ENCODE data around the gene BLOC1S3.

The BLOC1S3 gene, protein sequence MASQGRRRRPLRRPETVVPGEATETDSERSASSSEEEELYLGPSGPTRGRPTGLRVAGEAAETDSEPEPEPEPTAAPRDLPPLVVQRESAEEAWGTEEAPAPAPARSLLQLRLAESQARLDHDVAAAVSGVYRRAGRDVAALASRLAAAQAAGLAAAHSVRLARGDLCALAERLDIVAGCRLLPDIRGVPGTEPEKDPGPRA

DNA sequence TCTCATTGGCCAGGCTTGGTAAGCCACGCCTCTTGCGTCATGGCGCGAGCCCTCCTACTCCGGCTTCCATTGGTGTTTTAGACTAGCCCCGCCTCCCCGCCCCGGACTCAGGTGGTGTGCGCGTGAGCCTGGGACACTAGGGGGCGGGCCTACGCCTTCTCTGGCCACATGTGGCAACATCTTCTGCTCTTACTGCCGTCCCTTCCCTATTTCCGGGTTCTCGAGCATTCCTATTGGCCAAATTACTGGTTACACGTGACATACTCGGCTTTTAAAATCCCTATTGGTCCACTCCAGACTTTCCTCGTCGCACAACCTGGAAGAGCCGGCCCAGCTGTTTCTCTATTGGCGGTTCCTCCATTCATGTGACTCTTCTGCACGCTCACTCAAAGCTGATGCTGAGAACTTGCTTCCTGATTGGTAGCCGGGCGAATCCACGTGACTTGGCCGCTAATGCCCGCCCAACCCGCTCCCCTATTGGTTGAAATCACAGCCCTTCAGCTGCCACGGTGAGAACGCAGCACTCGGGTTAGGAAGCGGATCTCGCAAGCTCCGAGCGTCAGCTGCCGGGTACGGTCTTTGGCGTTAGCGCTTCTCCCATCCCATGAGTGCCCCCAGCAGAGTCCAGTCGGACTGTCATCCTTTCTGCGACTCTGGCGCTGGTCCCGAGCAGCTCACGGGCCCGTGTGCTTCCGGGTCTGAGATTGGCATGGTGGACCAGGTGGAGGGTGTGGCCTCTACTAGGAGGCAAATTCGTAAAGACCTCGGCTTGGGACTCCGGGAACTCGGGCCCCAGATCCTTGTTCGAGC, at the start of gene BLOC1S3:
Gene BLOC1S3, plus strand, starts transcription at position 523 of the 810 bp plus-strand sequence. CDS start 513 bp downstream, outside the sequence.
- DNase-seq: peak; percentile 99 to 100

DNA sequence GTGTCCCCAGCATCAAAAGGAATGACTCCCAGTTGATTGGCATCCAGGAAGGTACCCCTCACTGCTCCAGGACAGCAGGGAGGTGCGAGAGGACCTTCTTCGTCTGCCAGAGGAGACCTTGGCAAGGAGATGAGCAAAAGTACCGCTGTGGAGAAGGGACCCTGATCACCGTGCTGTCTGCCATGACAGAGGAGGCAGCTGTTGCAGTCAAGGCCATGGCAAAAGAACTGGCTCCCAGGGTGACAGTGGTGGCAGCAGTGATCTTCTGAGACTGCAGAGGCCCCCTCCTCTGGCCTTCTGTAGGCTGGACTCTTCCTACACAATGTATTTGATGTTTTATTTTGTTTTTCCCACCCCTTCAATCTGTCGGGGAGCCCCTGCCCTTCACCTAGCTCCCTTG, 49.8 kb upstream of the BLOC1S3 start:
- no peak for DNase-seq

DNA sequence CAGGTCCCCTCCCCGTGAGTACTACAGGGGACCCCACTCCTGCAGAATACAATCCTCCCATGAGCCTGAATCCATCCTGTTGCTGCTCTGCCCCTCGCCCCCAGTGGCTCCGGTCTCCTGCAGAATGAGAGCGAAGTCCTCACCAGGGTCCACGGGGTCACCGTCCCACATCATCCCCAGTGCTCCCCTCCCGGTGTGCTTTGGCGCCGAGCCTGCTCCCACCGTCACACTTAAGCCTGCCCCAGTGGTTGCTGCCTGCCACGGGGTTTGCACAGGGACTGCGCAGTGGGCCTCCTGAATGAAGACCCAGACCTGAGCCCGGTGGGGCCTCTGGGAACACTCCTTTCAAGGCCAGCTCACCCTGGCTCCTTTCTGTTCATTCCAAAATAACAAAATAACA, 48.3 kb upstream of the BLOC1S3 start:
- DNase-seq: no peak

DNA sequence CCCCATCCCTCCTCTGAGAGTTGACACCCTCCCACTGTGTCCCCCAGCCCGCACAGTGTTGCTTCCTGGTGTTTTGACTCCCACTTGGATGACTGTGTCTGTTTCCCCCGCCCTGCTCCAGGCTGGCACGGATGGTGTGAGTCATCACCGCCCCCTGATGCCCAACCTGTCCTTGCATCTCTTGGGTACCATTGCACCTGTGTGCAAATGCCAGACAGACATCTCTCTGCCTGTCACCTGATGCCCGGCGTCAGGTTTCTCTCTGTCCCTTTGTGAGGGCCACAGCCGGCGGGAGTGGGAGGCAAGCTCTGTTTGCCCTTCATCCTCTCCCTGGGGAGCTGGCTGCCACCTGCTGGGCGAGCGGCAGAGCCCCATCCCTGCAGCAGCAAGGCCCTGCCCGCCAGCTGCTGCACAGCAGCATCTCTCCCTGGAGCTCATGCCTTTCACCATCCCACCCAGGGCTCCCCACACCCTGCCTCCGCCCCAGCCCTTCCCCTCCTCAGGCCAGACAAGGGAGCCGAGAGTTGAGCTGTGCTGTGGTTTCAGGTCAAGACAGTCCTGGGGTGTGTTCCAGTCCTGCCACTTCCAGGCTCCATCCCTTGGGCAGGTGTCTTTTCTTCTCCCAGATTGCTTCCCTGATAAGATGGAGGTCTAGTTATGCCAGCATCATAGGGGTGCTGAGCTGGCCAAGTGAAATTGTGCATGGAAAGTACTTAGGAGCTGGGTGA, 47.5 kb upstream of the BLOC1S3 start:
- DNase-seq: peak; percentile 92 to 95

DNA sequence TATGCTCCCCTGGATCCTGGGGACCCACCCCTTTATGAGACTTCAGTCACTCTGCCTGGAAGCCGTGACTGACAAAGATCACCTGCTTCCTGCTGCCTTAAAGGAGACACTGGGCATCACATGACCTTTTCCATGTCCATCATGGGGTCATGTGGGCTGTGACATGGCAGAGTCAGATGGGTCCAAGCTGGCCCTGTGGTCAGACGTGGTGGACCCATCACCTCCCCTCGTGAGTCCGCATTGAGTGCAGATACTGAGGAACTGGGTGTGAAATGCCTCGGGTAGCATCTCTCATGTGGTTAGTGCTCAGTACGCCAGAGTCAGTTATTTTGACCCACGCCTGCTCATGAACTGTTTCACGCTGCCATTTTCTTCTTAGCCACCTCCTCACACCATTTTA, 44.9 kb upstream of the BLOC1S3 start:
- no peak for DNase-seq

DNA sequence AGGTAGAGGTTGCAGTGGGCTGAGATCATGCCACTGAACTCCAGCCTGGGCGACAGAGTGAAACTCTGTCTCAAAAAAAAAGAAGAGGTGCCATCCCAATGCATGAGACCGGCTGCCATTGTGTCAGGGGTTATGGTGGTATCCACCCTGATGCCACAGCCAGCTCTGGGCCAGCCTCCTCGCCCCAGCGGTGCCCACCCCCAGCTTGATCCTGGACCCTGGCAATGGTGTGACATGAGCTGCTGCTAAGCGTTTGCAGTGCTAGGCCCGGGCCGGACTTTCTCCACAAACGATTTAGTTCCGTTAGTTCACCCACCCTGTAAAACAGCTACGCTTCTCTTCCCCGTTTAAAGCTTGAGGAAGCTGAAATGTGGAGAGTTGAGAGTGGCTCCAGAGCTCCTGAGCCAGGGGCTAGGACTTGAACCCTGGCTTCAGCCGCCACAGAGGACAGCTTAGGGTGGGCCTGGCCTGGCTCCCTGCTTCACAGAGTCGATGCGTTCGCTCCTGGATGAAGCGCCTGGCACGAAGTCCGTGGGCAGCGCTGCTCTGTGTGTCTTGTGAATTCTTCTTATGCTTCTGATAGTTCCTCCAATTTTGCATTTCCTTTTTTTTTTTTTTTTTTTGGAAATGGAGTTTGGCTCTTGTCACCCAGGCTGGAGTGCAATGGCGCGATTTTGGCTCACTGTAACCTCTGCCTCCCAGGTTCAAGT, 43.3 kb upstream of the BLOC1S3 start:
- DNase-seq: no peak

DNA sequence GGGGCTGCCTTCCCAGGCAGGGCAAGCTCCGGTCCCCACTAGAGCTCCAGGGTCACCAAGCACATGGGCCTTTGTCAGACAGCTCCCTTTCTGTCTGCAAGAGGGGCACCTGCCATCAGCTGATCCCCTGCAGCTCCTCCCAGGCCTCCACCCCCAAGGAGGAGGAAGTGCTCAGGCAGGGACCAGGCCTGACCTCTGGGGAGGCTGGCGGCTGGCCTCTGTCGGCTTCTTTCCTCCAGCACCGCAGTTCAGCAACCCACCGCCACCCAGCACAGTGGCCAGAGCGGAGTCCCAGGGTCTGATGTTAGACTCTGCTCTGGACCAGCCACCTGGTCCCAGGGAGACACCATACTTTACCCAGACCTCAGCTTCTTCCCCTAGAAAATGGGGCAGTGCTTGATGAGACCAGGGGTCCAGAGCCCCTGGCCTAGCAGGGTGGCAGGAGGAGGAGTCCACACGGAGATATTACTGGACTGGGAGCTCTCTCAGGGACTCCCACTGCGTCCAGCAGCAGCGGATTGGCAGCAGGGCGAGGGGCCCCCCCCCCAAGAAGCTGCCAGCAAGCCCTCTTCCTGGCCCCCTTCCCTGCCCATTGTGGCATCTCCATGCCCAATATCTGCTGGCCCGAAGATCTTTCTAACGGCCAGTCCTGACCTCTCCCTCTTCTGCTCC, 41.9 kb upstream of the BLOC1S3 start:
- no peak for DNase-seq

DNA sequence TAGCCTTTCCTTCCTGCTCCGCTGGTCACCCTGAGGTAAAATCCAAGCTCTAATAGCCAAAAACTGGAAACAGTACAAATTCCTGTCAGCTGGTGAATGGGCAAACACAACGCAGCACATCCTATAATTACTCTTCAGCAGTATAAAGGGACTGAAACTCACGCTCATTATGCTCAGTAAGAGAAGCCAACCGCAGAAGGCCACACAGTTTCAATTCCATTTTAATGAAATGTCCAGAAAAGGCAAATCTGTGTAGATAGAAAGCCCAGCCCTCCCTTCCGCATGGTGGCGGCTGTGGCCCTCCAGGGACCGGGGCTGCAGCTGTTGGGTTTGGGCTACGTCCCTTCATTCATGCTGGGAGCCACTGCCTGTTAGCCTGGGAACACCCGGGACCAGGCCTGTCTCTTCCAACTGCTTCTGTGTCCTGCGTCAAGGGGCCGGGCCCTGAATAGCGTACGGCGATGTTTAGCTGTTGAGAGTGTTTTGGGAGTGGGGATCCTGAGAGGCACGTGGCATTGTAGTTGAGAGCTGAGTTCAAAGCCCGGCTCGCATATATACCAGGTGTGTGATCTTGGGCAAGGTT, 41.3 kb upstream of the BLOC1S3 start:
- DNase-seq: no peak

DNA sequence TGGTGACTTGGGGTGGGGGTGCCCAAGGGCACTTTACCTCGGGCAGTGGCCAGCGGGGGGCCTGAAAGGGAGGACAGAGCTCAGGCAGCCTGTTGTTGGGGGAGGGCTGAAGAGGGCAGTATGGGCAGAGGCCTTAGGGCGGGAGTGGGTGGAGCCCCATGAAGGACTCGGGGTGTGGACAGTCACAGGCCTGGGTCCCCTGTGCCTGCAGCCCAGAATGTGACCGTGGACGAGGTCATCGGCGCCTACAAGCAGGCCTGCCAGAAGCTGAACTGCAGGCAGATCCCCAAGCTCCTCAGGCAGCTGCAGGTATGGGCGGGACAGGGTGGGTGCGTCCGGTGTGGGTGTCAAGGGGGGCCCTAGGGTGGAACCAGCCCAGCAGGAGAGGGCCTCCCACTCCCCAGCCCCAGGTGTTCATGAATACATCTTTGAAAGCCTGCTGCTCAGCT, 40.3 kb upstream of the BLOC1S3 start:
- no peak for DNase-seq

DNA sequence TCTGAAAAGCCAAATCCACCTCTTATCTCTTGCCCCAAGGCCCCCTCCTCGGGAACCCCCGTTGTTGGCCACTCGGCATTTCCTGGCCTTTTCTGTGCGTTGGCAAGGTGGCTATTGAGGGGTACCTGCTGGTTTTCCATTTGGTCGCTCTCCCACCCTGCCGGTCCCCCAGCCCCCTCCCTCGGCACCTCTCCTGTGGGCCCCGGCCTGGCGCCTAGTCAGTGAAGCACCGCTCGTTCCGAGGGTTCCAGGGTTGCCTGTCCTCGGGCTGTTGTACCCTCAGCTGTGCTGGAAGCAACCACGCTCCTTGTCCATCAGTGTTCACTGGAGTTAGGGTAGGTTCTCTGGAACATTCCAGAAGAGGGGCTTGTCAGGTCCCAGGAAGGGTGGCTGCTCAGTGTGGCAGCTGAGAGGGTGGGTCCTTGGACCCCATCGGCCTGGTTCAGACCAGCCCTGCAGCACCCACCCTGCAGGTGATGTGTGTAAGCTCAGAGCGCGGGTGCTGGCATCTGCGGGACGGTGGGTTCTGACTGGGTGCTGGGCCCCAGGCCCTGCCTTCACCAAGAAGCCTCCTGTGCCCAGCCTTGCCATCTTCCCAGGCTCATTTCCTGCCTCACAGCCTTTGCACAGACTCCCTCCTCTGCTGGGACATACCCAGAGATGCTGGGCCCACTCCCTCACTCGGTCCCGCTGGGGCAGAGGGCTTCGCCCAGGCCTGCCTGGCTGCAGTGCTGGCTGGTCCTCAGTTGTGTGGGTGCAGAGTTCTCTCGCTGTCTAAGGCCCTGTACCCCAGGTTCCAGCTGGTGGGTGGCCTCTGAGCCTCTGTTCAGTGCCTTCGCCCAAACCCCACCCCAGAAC, 39.1 kb upstream of the BLOC1S3 start:
- no peak for DNase-seq

DNA sequence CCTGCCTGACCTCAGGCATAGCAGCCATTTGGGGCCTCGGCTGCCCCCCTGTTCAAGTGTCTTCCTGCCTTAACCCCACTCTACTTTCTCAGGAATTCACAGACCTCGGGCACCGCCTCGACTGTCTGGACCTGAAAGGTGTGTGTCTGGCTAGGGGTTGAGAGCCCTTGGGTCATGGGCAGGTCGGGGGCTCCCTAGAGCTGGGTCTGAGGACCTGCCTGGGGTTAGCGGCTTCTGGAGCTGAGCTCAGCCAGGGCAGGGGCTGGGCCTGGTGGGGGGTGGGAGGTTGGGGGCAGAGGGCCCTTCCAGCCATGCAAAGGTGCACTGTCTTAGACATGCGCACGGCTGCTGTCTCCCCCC, 38.5 kb upstream of the BLOC1S3 start:
- DNase-seq: no peak

DNA sequence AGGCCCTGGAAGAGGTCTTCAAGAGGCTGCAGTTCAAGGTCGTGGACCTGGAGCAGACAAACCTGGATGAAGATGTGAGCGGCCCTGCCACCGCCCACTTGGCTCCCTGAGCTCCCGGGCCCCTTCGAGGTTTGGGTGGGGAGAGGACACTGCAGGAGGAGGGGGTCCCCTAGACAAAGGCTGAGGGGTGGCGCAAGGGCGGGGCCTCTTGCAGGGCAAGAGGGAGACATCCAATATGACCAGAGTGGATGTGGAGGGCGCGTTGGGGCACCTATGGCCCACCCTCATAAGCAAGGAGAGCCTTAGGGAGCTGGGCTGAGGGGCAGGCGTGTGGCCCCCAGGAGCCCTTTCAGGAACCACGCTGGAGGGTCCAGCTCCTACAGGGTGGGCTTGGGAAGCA, 38.1 kb upstream of the BLOC1S3 start:
- DNase-seq: no peak

DNA sequence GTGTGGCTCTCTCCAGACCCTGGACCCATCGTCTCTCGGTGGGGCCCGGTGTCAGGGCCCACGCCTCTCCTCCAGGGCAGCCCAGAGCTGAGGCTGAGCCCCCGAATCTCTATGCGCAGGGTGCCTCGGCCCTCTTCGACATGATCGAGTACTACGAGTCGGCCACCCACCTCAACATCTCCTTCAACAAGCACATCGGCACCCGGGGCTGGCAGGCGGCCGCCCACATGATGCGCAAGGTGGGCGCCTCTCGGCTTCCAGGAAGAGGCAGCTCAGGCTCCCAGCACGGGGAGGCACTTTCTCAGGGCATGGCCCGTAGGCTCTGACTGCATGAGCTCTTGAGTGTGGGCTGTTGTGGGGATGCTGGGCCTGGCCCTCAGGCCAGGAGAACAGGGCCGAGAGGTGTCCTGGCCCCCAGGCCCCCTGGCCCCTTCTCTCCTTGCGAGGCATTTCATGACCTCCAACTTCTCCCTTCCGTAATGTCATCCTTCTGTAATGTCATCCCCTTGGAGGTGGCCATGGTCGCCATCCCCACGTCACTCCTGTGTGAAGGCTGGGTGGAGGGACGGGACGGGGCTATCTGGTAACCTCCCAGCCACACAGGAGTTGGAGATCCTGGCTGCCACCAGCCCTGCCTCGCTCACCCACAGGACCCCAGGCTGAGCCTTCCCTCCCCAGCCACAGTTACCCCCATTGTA, 37.2 kb upstream of the BLOC1S3 start:
- no peak for DNase-seq

DNA sequence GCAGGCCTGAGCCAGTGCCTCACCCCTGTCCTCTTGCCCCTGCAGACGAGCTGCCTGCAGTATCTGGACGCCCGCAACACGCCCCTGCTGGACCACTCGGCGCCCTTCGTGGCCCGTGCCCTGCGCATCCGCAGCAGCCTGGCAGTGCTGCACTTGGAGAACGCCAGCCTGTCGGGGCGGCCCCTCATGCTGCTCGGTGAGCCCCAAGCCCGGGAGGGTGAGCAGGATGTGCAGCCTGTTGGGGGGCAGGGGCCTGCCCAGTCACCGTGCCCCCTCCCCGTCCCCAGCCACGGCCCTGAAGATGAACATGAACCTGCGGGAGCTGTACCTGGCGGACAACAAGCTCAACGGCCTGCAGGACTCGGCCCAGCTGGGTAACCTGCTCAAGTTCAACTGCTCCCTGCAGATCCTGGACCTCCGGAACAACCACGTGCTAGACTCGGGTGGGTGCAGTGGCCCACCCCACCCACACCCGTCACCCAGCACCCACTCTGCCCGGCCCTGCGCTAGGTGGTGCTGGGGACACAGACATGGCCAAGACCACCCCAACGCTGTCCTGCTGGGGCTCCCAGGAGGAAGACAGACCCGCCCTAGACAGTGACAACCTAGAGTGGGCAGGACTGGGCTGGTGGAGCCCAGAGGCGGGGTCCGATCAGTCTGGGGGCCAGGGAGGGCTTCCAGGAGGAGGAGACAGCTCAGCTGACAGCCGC, 36.4 kb upstream of the BLOC1S3 start:
- DNase-seq: no peak

DNA sequence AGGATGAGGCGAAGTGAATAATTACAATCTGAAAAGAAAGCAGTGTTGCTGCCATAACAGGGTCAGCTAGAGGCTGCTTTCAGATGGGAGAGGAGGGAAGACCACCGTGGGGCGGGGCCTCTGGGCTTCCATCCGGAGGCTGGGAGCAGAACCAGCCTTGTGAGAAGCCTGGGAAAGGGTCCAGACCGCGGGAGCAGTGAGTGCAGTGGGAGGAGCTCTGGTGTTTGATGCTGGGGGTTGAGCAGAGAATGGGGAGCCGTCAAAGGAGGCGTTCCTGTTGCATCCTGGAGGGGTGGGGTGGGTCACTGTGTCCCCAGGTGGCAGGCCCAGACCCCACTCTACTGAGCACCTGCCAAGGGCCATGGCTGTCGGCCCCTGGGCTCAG, 35.9 kb upstream of the BLOC1S3 start:
- DNase-seq: no peak

DNA sequence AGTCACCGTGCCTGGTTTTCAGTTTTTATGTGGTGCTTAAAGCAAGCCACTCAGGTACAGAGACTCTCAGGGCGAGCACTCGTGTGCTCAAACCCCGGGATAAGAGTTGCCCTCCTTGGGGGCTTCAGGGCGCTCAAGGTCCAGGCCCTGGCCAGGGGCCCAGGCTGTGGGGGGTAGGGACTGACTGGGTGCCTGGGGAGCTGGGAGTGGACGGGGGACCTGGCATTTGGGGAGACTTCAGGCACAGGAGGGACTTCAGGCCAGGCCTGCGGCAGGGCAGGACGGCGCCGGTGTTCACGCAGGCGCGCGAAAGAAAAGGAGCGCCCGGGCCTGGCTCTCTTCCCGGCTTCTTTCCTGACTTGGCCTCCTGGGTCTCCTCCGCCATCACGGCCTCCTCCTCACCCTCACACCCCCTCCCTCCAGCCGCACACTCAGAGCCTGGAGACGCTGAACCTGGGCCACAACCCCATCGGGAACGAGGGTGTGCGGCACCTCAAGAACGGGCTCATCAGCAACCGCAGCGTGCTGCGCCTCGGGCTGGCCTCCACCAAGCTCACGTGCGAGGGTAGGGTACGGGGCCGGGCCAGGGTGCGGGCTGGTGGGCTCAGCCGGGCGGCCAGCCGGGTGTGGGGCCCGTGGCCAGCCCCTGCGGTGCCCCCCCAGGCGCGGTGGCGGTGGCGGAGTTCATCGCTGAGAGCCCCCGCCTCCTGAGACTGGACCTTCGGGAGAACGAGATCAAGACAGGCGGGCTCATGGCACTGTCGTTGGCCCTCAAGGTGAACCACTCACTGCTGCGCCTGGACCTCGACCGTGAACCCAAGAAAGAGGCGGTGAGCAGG, 33.9 kb upstream of the BLOC1S3 start:
- DNase-seq: no peak

DNA sequence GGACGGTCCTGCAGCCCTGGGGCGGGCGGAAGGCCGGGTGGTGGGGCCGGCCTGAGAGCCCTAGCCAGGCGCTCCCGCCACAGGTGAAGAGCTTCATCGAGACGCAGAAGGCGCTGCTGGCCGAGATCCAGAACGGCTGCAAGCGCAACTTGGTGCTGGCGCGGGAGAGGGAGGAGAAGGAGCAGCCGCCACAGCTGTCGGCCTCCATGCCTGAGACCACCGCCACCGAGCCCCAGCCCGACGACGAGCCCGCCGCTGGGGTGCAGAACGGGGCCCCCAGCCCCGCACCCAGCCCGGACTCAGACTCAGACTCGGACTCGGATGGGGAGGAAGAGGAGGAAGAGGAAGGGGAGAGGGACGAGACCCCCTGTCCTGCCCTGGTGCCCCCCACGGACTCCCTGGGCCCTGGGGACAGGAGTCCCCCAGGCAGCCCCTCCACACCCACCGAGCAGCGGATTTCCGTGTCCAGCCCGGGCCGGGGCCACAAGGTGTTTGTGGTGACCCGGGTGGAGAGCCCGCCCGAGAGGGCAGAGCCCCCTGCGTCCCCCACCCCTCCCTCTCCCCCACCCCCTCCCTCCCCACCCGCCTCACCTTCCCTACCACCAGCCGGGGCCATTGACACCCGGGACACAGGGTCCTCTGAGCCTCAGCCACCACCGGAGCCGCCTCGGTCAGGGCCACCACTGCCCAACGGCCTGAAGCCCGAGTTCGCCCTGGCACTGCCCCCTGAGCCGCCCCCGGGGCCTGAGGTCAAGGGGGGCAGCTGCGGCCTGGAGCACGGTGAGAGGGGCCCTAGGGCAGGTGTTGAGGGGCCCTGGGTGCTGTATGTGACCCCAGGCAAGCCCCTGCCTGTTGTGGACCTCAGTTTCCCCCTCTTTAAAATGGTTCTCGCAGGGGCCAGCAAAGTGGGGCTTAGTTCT, 33.1 kb upstream of the BLOC1S3 start:
- no peak for DNase-seq

DNA sequence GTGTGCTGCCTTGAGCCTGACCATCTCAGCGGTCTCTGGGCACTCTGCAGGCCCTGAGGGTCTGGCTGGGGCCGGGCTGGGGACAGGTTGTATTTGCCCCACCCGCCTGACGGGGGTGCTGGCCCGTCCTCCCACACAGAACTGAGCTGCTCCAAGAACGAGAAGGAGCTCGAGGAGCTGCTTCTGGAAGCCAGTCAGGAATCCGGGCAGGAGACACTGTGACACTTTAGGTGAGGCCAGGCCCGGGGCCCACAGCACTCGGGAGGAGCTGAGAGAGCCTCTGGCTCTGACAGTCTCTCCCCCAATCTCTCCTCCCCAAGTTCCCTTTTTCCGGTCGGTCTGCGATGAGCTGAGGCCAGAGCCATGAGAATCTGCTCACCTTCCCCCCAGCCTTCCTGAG, 32.3 kb upstream of the BLOC1S3 start:
- no peak for DNase-seq

All from NCI-H526 (cell line).